Stimulated activated CD4-positive, alpha-beta T cell treated with anti-CD3 and anti-CD28 coated beads, Interleukin-12 subunit alpha, Interleukin-12 subunit beta, amount 100 ng/mL, for 48 hours (primary cell): ENCODE results near the gene CSNK1D.
"Not testable (repeated sequence)": the region's sequence is repeated elsewhere in the genome, so short reads cannot be mapped to it uniquely, and the experiment has no call there.

Experiments used
- DNase-seq, 3 donors: peaks; one replicate each; pipeline ENCODE4 v3.0.0-alpha.2; 2020; ENCODE audit warnings: low read depth in 2 of 3, low spot score in 1 of 3

Gene CSNK1D

GRCh38 chr17:82275326-82275725 is 1.8 kb upstream of the CSNK1D start:
- DNase-seq = no peak

DNA sequence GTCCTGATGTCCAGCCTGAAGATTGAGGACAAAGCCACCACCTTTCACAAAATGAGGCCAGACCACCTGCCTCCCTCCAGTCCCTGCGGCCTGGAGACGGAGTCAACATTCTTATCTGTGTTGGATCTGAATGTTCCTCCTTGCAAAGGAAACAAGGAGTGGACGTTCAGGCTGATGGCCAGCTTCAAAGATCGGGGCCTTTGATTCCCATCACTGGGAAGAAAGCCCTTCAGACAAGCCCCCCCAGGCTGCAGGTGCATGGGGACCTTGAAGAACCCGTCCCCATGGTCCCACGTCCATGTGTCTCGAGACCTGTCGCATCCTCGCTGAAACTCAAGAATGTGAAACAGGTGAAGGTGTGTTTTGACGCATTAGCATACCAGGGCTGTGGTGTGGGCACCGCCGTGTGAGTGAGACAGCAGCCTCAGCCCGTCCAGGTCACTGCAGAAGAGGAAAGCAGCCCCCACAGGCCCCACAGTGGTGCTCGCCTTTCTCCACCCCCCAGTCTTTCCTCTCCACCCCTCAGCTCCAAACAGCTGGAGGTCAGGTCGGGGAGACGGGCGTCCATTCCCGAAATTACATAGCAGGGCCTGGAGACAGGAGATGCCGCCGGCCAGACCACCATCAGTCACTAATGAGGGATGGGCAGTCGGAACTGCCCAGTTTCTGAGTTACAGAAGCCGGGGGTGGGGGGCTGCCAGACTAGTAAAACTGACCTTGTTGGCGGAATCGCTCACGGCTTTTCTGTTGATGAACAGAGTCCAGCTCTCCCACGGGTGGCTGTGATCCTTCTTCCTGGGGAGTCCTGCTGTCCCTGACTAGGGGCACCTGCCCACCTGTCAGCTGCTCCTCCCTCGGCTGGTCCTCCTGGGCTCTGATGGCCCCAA is 877 bp upstream of the CSNK1D start:
- no peak for DNase-seq

DNA sequence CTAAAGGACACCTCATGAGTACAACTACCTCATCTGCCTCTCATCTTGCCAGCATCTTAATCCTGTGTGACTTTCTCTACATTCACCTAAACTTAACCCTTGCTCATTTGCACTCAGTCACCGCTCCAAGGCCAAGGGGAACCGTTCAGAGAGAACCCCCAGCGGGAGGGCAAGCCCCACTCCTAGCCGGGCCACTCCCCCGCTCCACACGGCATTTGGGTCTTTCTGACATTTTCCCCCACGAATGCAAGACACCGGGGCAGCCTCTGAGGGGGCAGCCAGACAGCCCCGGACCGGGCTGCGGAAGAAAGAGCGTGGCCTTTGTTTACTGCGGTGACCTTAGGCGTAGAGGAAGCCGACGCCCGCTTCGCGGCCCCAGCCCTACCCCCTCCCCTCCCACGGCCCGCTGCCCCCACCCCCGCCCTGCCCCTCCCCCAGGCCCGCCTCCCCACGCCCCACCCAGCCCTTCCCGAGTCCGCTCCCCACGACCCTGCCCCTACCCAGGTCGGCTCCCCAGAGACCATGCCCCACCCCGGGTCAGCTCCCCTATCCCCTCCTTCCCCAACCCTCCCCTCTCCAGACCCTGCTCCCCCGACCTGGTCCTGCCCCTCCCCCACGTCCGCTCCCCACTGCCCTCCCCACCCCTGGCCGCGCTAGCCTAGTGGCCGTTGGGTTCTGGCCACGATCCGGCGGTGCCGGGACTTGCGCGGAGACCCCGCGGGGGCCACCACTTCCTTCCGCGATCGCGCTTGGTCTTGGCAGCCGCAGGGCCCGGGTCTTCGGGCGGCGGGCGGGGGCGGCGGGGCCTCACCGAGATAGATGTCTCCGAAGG is 789 bp downstream of the CSNK1D start:
- DNase-seq = no peak

DNA sequence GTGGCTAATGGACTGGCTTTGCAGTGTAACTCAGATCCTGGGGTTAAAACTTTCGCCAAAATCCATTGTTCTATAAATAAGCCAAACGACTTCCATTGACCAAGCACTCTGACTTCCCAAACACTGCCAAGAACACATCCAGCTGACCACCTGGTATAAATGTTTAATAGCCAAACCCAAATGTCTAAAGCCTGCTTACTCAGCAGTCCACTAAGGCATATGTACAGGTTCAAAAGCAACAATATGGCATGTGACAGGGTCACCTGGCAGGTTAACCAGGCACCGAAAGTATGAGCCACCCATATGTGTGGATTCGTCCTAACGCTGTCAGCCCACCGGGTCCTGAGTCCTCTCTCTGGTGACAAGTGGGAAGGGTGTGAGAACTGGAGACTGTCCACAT is 2.1 kb downstream of the CSNK1D start:
- DNase-seq = no peak

DNA sequence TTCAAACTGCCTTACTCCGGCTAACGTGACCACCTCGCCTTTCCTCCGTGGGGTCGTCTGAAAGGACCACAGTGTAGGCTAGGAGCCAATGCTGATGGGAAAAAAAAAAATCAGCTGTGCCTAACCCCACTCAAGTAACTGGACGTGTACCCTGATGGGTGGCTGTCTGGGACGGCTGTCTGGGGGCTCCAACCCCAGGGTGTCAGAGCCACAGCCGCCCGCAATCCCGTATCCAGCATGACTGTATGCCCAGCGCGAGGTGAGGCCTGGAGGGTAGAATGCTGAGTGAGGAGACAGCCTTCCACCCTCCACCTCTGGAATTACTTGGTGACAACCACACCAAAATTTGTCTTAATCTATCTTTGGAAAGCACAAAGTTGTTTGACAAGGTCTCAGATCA is 2.8 kb downstream of the CSNK1D start:
- DNase-seq = no peak

DNA sequence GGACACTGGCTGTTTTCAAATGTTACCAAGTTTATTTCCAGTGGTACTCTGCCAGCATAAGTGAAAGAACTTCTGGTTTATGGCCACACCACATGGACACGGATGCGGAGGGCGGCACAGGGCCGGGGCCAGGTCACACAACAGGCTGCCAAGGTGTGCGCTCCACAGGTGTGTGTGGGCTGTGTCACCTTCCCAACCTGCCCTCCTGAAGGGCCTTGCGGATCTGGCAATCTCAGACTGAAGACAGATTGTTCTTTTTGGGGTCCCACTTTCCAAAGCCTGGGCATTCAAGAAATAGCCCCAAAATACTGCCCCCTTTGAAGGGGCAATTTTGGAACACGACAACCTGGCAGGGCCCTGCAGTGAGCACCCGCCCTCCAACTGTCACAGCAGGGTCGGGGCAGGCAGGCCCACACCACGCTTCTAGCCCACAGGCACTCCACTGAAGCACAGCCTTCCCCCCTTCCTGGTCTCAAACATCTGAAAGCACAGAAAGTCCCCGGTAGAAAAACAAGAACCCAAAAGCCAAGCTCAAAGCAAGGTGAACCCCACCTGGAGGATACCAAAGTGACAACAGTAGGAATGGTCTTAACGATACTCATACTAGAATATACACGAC is 3.5 kb downstream of the CSNK1D start:
- no peak for DNase-seq

GRCh38 chr17:82269138-82269881 is 4.2 kb downstream of the CSNK1D start:
- no peak for DNase-seq

DNA sequence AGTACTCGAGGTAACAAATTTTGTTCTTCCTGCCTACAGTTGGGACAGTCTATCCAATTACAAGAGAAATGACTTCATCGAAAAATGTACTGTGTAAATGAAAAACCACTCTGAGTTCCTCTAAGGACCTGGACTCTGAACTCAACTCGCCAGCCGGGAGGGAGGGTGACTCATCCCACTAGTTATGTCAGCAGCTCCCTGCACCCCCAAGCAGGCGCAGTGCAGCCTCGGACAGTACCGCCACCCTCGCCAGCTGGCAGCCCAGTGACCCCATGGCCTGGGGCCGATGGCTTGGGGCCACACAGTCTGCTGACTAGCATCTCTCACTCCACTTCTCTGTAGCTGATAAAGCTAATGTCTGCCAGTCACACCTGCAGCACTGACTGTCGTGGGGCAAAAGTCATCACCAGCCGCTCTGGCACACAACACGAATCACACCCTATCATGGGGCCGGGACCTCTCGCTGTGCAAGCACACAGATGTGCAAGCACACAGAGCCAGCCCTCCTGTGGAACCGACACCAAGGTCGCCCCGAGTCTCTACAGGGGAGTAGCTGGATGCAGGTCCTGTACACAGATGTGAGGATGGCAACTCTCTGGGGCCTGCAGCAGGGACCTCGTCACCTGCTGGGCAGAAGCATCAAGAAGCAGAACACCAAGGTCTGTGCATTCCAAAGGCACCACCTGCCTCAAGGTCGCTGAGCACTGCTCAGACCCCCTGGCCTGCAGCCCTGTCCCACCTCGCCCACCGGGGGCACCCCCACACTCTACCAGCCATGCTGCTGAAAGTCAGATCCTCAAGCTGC is 5.7 kb downstream of the CSNK1D start:
- DNase-seq = no peak

- no peak for DNase-seq
Measured at GRCh38 chr17:82266142-82266541, 7.4 kb downstream of the CSNK1D start.

DNA sequence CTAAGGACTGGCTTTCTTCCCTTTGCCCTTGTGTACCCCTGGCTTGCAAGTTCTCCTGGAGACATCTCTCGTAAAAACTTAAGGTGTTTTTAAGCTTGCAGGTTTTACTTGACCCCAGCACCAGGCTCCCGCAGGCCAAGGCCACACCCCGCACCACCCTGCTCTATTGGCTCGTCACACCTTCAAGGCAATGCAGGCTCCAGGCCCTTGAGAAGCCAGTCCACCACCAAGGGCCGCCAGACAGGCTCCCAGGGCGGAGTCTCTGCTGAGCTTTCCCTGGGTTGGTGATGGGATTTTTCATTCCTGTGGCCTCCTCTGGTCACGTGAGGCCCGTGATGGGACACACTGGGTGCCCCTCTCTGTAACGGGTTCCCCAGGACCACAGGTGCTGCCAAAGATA is 9.9 kb downstream of the CSNK1D start:
- no peak for DNase-seq

DNA sequence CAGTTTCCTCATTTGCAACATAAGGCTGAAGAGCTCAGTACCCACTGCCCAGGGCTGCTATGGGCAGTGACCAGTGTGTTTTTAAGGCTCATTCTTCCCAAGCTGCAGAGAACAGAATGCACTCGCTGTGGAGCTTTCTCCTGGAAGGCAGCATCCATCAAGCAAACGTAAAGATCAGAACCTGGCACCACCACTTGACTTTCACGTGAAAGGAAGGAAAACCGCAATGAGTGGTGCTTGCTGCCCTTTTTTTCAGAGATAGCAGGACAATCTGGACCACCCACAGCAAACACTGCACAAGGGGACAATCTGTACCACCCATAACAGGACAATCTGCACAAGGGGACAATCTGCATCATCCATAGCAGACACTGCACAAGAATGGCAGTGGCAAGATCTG is 11.2 kb downstream of the CSNK1D start:
- no peak for DNase-seq

GRCh38 chr17:82259972-82260961 is 13.2 kb downstream of the CSNK1D start:
- DNase-seq = not testable (repeated sequence)

DNA sequence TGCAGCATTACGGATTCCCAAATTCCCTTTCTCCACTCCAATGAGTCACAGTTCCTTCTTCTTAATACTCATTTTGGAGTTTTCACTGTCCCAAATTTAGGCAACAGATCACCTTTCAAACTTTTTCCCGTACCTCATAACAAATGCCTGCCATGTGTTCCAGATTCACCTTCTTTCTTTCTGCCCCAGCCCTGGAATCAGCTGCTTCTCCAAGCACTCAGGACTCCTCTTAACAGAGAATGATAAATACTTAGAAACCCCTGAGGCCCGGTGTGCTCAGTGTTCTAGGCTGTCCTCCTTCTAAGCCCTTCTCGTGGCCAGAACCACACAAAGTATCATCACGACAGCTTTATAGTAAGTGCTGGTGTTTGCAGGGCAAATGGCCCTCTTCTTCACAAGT is 14.9 kb downstream of the CSNK1D start:
- DNase-seq = no peak

DNA sequence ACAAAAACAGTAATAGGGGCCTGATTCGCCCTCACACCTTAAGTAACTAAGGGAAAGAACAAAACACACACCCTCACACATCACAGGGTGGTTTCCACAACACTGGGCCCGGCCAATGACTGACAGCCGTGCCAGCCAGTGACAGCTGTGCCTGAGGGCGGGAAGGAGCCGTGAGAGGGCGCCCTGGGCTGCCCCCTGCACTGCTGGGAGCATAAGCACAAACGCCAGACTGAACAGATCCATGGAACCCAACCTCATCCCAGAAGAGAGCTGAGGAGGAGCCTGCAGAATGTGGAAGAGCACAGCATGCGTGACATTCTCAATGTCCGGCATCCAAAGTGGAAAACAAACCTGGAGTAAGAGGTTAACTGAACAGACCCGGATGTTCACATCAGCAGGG is 16.0 kb downstream of the CSNK1D start:
- no peak for DNase-seq

GRCh38 chr17:82256242-82256885 is 17.1 kb downstream of the CSNK1D start:
- DNase-seq = no peak

DNA sequence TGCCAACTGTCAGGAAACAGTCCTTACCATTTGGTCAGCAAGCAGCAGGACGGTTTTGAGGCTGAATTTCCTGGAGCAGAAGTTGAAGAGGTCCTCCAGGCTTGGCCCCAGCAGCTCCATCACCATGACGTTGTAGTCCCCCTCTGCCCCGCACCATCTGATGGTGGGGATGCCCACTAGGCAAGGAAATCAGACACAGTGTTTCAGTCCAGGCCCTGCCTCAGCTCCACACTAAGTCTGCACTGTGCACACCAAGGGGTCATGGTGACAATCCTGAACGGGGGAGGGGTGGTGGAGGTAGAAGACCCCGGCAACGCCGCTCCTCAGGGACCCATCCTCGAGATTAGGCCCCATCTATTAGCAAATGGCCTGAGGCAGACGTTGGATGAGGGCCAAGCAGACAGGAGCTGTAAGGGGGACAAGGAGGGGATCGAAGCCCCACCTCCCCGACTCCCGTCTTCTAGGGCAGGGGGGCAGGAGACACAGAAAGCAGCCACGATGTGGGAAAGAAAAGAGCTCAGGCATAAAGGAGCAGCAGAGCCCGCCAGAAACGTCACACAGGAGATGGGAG is 18.0 kb downstream of the CSNK1D start:
- DNase-seq = no peak

- DNase-seq = not testable (repeated sequence)
Measured at GRCh38 chr17:82254746-82255145, 18.8 kb downstream of the CSNK1D start.

DNA sequence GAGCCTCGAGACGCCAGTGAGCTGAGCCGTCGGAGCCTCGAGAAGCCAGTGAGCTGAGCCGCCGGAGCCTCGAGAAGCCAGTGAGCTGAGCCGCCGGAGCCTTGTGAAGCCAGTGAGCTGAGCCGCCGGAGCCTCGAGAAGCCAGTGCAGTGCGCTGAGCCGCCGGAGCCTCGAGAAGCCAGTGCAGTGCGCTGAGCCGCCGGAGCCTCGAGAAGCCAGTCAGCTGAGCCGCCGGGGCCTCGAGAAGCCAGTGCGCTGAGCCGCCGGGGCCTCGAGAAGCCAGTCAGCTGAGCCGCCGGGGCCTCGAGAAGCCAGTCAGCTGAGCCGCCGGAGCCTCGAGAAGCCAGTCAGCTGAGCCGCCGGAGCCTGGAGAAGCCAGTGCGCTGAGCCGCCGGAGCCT is 19.4 kb downstream of the CSNK1D start:
- not testable (repeated sequence) for DNase-seq
